Epithelial cell of prostate (primary cell): Measurements from ENCODE around the gene MED28.
"Not testable (repeated sequence)": the region's sequence is repeated elsewhere in the genome, so short reads cannot be mapped to it uniquely, and the experiment has no call there.

Experiments
- DNase-seq: peaks from one replicate; pipeline ENCODE4 v3.0.0-alpha.2; 2011; ENCODE audit warnings: low read depth, low spot score
- H3K27ac ChIP-seq: fragments of 450-650 bp; 2 replicates; pipeline ENCODE4 v1.5.1; 2017; ENCODE audit warnings: mild to moderate bottlenecking

The MED28 gene

GRCh38 chr4:17614416-17615299 lies at the start of gene MED28:
TSS of gene MED28 (plus strand) at chr4:17614641. CDS start at chr4:17614655, 14 bp downstream.
- peak; percentile 60 for DNase-seq
- peak within 1 kb of the TSS; percentile 73 for H3K27ac ChIP-seq

- no peak for DNase-seq
- H3K27ac ChIP-seq: no peak overlapping the region
These were observed 48.6 kb upstream of the MED28 start for GRCh38 chr4:17565846-17566245.

DNA sequence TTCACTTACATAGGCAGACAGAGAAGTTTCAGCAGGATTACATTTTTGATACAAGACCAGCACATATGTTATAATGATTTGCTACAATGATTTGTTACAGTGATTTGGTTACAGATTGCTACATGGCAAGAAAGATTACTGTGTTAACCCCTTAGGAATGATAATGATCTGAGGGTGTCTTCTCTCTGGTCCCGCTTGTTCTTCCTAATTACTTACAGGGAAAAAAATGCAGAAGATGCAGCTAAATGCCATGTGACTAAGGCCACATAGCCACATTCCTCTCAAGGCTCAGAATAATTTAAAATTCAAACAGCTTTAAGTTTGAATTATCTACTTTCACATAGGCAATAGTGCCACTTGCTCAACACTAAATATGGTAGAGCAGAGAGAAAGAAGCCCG lies 47.2 kb upstream of the MED28 start:
- no peak overlapping the region for H3K27ac ChIP-seq
- DNase-seq: no peak

DNA sequence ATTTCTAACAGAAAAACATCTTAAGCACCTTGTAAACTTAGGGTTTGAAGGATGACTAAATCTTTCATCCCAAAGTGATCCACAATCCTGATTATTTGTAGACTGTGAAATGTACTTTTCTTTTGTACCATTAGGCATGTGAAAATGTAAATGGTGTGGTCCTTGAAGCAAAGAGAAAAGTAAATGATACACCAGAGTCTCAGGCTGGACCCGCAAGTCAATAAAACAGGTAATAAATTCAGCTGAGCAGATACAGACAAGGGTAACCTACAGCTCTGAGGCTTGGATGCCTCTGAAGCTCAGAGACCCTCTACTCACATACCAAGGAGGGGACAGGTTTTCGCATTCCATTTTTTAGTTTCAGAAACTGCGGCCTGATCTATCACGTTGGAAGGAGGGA lies 40.2 kb upstream of the MED28 start:
- DNase-seq: no peak
- H3K27ac ChIP-seq: no peak overlapping the region

GRCh38 chr4:17575177-17575576 lies 39.3 kb upstream of the MED28 start:
- DNase-seq: not testable (repeated sequence)

DNA sequence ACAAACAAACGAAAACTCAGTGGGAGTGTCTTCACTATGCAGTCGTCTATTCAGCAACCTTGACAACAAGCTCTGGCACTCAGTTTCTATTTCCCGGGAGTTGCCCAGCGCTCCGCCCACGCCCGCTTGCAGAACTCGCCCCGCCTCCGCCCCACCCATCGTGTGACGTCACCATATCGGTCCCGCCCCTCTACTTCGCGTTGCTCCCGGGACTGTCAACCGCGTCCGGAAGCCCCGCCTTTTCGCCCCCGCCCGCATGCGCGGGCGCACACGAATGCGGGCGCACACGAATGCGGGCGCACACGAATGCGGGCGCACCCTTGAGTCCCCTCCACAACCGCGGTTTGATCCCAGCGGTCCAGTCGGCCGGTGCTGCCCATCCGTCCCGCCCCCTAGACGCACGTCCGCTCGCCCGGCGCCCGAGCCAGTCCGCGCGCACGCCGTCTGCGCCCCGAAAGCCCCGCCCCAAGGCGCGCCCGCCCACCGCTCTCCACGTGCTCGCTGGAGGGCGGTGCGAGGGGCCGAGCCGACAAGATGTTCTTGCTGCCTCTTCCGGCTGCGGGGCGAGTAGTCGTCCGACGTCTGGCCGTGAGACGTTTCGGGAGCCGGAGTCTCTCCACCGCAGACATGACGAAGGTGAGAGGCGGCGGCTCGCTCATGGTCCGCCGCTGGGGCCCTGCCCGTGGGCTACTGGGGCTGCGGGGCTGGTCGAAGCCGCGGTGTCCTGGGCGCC lies 37.3 kb upstream of the MED28 start, which contains the start of gene LAP3:
Gene LAP3, plus strand, starts transcription at position 267 of the 733 bp plus-strand sequence. Its CDS starts 268 bp downstream, at position 535.
- DNase-seq: peak; percentile 92
- peak within 1 kb of the TSS; percentile 57 for H3K27ac ChIP-seq

More at GRCh38 chr4:17575177-17575576, 39.3 kb upstream of the MED28 start:
- not testable (repeated sequence) for H3K27ac ChIP-seq

DNA sequence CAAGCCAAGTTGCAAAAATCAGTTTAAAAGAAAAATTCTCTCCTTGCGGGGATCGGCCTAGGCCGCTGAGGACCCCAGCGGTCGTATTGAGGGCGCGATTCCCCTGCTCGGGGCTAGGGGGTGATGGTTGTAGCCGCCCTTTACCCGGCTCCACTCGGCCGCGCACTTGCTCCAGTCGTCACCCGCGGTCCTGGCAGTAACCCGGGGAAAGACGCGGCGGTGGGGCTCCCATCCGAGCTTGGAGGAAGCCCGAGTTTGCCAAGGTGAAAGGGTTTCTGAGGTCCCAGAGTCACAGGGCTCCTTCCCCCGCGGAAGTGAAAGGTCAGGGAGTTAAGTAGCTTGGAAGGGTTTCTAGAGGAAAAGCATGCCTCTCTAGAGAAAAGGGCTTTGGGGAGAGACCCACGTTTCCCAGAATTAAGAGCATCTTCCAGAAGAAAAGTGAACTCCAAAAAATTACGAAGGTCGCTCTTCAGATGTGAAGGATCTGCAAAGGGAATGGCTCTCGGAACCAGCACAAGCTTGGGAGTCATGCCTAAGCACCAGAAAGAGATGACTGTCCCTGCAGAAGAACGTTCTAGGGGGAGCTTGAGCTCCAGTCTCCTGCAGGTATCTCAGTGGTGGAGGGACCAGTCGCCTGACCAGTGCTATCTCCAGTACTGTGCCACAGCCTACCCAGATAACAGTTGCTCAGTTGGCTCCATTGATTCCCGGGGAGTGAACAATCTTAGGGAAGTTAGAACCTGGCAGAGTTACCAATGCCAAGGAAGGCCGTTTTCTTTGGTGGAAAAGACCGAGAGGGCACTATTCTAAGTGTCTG lies 36.6 kb upstream of the MED28 start:
- H3K27ac ChIP-seq: peak overlapping the region; percentile 57
- no peak for DNase-seq

- H3K27ac ChIP-seq: no peak overlapping the region
These were observed 36.0 kb upstream of the MED28 start for GRCh38 chr4:17578482-17578891.

DNA sequence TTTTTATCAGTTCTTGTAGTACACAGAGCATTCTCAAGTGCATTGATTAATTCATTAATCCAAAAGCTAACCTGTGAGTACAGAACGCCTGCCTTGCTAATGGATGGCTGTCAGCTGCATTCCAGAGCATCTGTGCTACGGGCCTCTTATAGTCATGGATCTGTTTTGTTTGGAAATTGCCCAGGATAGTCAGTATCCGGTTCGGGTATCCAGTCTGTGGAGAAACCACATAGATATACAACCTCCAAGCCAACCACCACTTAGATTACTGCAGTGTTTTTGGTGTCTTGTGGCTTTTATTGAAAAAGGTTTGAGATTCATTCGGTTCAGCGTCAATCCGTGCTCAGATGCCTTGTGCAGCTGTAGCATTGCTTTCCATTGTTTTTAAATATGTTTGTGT lies 33.5 kb upstream of the MED28 start:
- DNase-seq: no peak
- H3K27ac ChIP-seq: no peak overlapping the region

More at GRCh38 chr4:17578482-17578891, 36.0 kb upstream of the MED28 start:
- DNase-seq: no peak

DNA sequence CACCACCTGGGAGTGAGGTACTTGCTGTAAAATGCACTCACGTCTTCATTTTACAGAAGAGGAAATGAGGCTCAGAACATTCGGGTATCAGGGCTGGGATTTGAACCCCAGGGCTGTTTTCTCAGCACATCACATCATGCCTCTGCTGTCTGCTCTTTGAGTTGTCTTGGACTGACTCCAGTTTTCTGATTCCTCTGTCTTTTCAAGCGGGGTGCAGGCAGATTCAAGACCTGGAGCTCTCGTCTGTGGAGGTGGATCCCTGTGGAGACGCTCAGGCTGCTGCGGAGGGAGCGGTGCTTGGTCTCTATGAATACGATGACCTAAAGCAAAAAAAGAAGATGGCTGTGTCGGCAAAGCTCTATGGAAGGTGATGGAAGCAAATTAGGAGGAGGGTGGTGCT lies 31.2 kb upstream of the MED28 start:
- no peak overlapping the region for H3K27ac ChIP-seq
- DNase-seq: no peak

GRCh38 chr4:17583941-17584340 lies 30.5 kb upstream of the MED28 start:
- no peak overlapping the region for H3K27ac ChIP-seq
- no peak for DNase-seq

DNA sequence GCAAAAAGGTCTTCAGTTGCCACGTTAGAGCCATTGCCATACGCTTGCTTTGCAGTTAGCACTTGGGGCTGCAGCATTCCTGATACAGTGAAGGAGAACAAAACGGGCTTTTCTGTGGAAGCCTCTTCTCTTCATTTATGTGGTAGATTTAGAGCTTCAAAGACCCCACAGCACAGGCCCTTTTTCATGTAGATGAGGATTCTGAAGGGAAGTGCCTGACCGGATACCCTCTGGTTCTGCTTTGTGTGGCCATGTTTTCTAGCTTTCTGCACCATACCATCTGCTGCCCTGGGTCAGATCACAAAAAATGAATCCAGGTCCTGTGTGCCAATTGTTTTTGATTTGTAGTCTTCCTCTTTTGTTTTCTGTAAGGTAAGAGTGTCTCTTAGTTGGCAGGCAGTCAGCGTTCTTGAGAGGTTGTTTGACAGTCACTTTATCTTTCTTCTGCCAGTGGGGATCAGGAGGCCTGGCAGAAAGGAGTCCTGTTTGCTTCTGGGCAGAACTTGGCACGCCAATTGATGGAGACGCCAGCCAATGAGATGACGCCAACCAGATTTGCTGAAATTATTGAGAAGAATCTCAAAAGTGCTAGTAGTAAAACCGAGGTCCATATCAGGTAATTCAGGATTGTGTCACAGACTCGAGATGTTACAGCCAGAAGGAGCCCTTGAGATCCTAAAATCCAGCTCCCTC lies 29.8 kb upstream of the MED28 start:
- H3K27ac ChIP-seq: no peak overlapping the region
- no peak for DNase-seq

- H3K27ac ChIP-seq: no peak overlapping the region
- no peak for DNase-seq
These were observed 27.2 kb upstream of the MED28 start for GRCh38 chr4:17587094-17587822.

- H3K27ac ChIP-seq: no peak overlapping the region
- DNase-seq: no peak
These were observed 25.1 kb upstream of the MED28 start for GRCh38 chr4:17589355-17589754.

GRCh38 chr4:17595471-17596005 lies 18.9 kb upstream of the MED28 start:
- DNase-seq: no peak
- H3K27ac ChIP-seq: no peak overlapping the region

- no peak overlapping the region for H3K27ac ChIP-seq
- no peak for DNase-seq
These were observed 16.9 kb upstream of the MED28 start for GRCh38 chr4:17597517-17597916.

DNA sequence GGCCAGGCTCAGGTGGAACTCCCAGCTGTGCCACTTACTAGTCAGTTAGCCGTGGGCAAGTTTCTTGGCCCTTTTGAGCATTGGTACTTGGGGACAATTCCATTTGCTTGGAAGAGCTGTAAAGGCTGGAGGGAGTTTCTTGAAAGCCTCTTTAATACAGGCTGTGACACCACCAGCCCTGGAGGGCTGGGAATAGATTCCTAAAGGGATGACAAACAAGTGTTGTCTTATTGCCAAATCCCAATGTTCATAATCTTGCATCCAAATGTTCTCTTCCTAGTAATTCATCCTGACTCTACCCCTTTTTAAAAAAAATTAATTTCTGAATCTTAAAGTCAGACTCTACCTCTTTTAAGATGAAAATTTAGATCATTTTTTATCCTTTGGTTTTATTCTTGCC lies 14.6 kb upstream of the MED28 start:
- no peak for DNase-seq
- H3K27ac ChIP-seq: no peak overlapping the region

DNA sequence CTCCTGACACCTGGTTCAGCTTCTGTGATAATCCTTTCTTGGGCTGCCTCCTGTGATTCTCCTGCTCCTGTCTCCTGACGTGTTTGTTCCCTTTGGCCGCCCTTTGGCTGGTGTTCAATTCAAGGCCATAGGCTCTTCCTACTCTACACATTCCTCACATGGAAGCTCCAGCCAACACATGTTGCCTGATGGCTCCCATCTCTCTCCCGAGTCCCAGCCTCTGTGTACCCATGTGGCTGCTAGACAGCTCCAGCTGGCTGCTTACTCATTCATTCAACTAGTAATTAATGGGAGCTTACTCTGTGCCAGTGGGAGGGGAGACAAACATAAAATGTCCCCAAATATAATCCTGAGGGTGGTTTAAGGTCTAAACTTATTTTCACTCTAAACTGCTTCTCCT lies 9.2 kb upstream of the MED28 start:
- H3K27ac ChIP-seq: no peak overlapping the region
- DNase-seq: no peak
